AG20443 (cell line): Measurements from ENCODE around the gene JAK1.
A peak's percentile ranks its signal among the peaks of the same experiment; 100 is the strongest.
"Not testable (repeated sequence)": the region's sequence is repeated elsewhere in the genome, so short reads cannot be mapped to it uniquely, and the experiment has no call there.

Experiments used
- DNase-seq: peaks from one replicate; pipeline ENCODE4 v3.0.0; 2012; ENCODE audit warnings: low spot score, mixed read lengths

The JAK1 gene

DNA sequence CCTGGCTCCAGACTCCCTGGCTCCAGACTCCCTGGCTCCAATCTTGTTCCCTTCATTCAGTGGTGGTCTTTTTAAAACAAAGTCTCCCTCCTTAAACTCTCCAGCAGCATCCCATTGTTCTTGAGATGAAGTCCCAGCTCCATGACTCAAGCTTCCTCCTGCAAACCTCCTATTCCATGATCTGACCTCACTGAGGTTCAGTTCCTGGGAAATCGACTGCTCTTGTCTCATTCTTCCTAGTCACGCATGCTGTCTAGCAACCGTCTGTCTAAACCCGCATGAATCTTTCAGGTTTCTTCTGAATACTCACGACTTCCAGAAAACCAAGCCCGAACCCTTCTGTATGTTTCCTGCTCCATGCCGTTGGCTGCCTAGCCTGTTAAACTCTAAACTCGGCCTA, 129.5 kb downstream of the JAK1 start:
- no peak for DNase-seq

DNA sequence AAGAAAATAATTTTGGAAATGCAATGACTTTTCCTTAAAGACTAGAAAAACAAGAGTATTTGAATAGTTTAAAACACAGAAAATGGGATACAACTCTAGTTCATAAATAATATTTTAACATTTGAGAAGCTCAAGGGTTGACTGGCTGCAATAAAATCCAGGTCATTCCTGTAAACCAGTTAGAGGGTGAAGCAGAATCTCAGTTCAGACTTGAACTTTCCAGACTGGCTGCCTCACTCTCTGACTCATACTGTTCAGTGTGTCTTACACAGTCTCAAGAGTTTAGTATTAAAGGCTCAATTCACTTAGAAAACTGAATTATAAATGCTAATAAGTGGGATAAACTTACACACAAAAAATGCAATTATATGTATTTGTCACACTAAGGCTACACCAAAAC, 131.6 kb downstream of the JAK1 start:
- peak; percentile 62 for DNase-seq

GRCh38 chr1:64830030-64830651, 136.2 kb downstream of the JAK1 start:
- DNase-seq, result no peak

DNA sequence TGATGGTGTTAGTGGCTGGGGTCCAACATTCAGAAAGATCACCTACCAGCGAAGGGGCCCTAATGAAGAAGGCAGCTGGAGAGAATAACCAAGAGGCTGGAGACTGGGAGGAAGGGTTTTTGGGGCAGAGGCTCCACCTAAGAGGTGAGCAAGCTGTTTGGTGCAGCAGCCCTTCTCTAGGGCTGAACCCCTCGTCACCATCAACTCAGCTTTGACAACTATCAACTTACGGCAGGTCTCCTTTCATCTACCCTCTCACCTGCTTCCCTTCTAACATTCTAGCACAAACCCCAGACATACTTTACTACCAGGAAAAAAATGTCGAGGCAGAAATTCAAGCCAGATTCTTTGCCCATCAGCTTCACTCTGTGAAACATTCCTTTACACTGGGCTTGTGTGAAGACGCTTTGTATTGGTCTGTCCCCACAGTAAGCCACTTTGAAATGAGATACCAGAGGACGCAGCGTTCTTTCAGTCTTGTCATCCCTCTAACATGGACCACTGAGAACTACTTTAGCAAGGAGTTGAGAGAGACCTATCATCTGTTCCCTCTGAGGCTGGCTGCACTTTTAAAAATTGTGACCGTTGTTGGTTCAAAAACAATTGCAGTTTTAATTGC, 136.8 kb downstream of the JAK1 start:
- DNase-seq, result no peak

DNA sequence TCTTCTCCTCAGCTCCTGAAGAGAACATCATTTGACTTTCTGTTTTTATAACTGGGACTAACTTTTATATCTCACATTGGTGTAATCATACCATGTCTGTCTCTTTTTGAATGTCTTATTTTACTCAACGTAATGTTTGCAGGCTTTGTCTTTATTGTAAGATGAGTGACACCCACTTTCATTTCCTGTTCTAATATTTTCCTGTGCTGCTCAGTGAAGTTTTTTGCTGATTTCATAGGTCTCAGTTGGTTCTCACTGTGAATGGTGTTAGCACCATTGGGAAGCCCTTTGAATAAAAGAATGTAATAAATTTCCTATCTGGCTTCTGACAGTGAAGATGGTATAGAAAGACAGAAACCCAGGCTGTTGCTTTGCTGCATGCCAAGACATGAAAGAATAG, 137.5 kb downstream of the JAK1 start:
- no peak for DNase-seq

DNA sequence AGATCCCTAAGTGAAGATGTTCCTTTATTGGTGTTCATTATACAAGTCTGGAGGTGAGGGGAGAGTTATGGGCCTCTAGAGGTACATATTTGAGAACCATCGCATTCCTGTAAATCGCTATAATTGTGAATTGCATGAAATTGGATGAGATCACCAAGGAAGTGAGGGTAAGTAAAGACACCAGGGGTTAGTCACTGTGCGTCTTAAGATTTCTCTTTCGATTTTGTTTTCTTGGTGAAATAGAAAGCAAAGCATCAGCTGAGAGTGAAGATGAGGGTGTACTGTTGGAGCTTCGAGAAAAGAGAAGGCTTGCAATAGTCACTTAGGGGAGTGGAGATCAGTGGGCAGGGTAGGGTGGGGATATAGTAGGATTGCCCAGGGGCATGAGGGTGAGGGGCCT, 139.4 kb downstream of the JAK1 start:
- DNase-seq, result no peak

DNA sequence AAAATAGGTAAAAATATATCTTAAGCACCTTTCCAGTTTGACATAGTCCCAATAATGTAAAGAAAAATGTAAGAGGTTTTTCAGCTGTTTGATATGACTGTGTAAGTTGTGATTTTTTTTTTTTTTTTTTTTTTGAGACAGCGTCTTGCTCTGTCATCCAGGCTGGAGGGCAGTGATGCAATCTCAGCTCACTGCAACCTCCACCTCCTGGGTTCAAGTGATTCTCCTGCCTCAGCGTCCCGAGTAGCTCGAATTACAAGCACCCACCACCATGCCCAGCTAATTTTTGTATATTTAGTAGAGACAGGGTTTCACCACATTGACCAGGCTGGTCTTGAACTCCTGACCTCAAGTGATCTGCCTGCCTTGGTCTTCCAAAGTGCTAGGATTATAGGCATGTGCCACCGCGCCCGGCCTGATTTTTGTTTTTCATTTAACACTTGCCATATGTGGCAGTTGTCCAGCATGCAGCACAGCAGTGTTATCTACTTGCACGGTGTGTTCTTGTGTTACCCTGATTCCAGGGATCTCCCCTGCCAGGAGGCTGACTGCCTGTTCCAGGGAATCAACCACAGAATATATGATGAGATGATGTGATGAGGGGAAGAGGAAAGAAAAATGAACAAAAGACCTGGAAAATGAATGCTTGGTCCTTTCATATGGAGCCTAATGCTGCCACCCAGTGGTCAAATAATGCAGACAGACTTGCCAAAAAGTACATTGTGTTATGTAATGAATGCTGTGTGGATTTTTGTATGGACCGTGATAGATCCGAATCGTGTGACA, 142.5 kb downstream of the JAK1 start:
- peak; percentile 65 for DNase-seq

DNA sequence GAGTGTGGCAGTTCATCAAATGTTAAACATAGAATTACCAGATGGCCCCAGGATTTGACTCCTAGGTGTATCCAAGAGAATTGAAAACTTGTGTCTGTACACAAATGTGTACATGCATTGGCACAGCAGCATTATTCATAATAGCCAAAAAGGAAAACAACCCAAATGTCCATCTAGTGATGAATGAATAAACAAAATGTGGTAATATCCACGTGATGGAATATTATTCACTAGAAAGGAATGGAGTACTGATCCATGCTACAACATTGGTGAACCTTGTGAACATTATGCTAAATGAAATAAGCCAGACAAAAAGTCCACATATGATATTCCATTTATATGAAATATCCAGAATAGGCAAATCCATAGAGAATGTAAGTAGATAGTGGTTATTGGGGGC, 143.7 kb downstream of the JAK1 start:
- DNase-seq, result no peak

DNA sequence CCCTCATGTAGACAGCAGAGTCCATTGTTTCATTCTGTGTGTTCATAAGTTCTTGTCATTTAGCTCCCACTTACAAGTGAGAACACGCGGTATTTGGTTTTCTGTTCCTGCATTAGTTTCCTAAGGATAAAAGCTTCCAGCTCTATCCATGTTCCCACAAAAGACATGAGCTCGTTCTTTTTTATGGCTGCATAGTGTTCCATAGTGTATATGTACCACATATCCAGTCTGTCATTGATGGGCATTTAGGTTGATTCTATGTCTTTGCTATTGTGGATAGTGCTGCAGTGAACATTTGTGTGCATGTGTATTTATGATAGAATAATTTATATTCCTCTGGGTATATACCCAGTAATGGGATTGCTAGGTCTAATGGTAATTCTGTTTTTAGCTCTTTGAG, 145.8 kb downstream of the JAK1 start:
- DNase-seq, result not testable (repeated sequence)

- DNase-seq, result not testable (repeated sequence)
These were observed 149.0 kb downstream of the JAK1 start for GRCh38 chr1:64817364-64817763.

DNA sequence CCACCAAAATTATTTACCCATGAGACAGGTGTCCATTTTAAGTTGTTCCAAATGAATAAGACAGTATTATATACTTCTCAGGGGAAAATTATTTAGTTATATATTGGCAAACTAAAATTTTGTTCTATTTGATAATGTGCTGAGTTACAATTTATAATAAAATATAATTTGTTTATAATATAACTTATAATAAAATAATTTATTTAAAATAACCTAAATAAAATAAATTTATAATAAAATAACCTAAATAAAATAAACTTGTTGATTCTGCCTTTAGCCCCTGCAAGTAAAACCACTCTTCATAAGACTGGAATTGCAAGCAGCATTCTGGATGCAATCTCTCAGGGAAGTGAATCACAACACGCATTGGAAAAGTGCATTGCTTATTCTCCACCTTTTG, 151.9 kb downstream of the JAK1 start:
- no peak for DNase-seq

DNA sequence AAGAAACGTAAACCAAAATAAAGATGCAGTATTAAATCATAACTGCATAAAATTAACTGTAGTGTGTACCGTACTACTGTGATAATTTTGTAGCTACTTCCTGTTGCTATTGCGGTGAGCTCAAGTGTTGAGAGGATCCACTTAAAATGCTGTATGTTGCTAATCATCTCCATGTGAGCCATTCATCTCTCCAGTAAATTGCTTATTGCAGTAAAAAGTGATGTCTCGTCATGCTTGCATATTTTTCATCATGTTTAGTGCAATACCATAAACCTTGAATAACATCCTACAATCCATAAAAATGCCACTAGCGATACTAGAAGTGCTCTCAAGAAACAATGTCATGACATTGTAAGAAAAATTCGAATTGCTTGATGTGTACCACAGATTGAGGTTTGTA, 155.2 kb downstream of the JAK1 start:
- DNase-seq, result no peak

GRCh38 chr1:64810001-64810400, 156.3 kb downstream of the JAK1 start:
- no peak for DNase-seq

DNA sequence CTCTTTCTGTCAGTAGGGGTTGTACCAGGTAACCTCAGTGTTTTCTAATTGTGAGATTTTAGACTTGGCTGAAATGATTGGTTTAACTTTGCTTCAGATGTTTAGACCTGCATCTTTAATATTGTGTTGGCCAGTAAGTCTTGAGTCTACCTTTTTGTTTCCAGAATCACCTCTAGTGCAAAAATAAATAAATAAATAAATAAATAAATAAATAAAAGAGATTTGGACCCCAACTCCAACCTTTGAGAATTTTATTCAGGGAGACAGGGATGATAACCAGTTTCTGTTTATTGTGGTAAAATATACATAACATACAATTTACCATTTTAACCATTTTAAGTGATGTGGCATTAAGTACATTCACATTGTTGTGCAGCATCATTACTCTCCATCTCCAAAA, 157.0 kb downstream of the JAK1 start:
- no peak for DNase-seq

GRCh38 chr1:64801851-64802523, 164.4 kb downstream of the JAK1 start:
- DNase-seq, result no peak

GRCh38 chr1:64798872-64799271, 167.5 kb downstream of the JAK1 start:
- no peak for DNase-seq

DNA sequence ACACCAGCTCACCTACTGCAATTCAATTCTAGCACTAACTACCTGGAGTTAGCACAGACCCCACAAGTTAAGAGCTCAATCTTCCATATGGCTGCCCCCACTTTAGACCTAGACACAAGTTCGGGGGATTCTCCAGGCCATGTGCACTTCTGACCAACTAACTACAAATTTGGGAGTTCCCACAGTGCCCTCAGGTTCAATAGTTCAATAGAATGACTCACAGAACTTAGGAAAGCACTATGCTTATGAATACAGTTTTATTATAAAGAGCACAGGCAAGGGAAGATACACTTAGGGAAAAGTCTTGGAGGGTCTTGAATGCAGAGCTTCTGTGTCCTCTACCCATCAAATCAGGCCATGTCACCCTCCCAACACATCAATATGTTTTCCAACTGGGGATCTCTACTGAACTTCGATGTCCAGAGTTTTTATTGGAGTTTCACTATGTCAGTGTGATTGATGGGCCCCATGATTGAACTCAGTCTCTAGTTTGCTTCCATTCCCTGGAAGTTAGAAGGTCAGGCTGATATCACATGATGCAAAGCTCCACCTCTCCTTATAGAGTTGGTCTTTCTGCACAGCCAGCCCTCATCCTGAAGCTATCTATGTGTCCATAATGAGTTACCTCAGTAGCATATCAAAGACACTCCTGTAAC, 175.4 kb downstream of the JAK1 start:
- no peak for DNase-seq
